ENCODE data around the gene CLEC2D. TPM values are rescaled to one million over a fixed set of nuclear protein-coding genes. Genes with fewer than 3 reads are reported as not detected.
"Not testable (repeated sequence)": the region's sequence is repeated elsewhere in the genome, so short reads cannot be mapped to it uniquely, and the experiment has no call there.

The CLEC2D gene
- polyA plus RNA-seq, 3 donors = 11.3 to 24.4 (median 12.7) TPM

- no peak for DNase-seq (ENCODE audit: extremely low read depth in 1 of 11, low read depth in 9 of 11, low spot score in 4 of 11)
Observed at GRCh38 chr12:9717070-9717925, 47.8 kb downstream of the CLEC2D start.

- no peak for DNase-seq (ENCODE audit: extremely low read depth in 1 of 11, low read depth in 9 of 11, low spot score in 4 of 11)
Observed at GRCh38 chr12:9718968-9719367, 49.5 kb downstream of the CLEC2D start.

GRCh38 chr12:9719790-9720189 is 50.3 kb downstream of the CLEC2D start:
- no peak for DNase-seq (ENCODE audit: extremely low read depth in 1 of 11, low read depth in 9 of 11, low spot score in 4 of 11)

- DNase-seq (ENCODE audit: extremely low read depth in 1 of 11, low read depth in 9 of 11, low spot score in 4 of 11) = no peak
Observed at GRCh38 chr12:9721394-9722092, 52.0 kb downstream of the CLEC2D start.

GRCh38 chr12:9724023-9724422 is 54.5 kb downstream of the CLEC2D start:
- no peak for DNase-seq (ENCODE audit: extremely low read depth in 1 of 11, low read depth in 9 of 11, low spot score in 4 of 11)

GRCh38 chr12:9725213-9725870 is 55.8 kb downstream of the CLEC2D start:
- no peak for DNase-seq (ENCODE audit: extremely low read depth in 1 of 11, low read depth in 9 of 11, low spot score in 4 of 11)

- no peak for DNase-seq (ENCODE audit: extremely low read depth in 1 of 11, low read depth in 9 of 11, low spot score in 4 of 11)
Observed at GRCh38 chr12:9727813-9728212, 58.3 kb downstream of the CLEC2D start.

GRCh38 chr12:9729082-9729481 is 59.6 kb downstream of the CLEC2D start:
- no peak for DNase-seq (ENCODE audit: extremely low read depth in 1 of 11, low read depth in 9 of 11, low spot score in 4 of 11)

GRCh38 chr12:9730011-9730410 is 60.5 kb downstream of the CLEC2D start:
- DNase-seq (ENCODE audit: extremely low read depth in 1 of 11, low read depth in 9 of 11, low spot score in 4 of 11) = no peak

- DNase-seq (ENCODE audit: extremely low read depth in 1 of 11, low read depth in 9 of 11, low spot score in 4 of 11) = no peak
Observed at GRCh38 chr12:9730591-9730990, 61.1 kb downstream of the CLEC2D start.

- no peak for DNase-seq (ENCODE audit: extremely low read depth in 1 of 11, low read depth in 9 of 11, low spot score in 4 of 11)
Observed at GRCh38 chr12:9731393-9731792, 61.9 kb downstream of the CLEC2D start.

GRCh38 chr12:9731797-9732196 is 62.3 kb downstream of the CLEC2D start:
- DNase-seq (ENCODE audit: extremely low read depth in 1 of 11, low read depth in 9 of 11, low spot score in 4 of 11) = no peak

GRCh38 chr12:9732921-9733461 is 63.5 kb downstream of the CLEC2D start, which contains the start of gene CLECL1:
Gene CLECL1 (minus strand): TSS chr12:9733097.
- DNase-seq (ENCODE audit: extremely low read depth in 1 of 11, low read depth in 9 of 11, low spot score in 4 of 11) = no peak

- no peak for DNase-seq (ENCODE audit: extremely low read depth in 1 of 11, low read depth in 9 of 11, low spot score in 4 of 11)
Observed at GRCh38 chr12:9735601-9736000, 66.1 kb downstream of the CLEC2D start.

GRCh38 chr12:9736936-9737705 is 67.6 kb downstream of the CLEC2D start:
- DNase-seq (ENCODE audit: extremely low read depth in 1 of 11, low read depth in 9 of 11, low spot score in 4 of 11) = no peak

- DNase-seq (ENCODE audit: extremely low read depth in 1 of 11, low read depth in 9 of 11, low spot score in 4 of 11) = not testable (repeated sequence)
Observed at GRCh38 chr12:9738905-9739304, 69.4 kb downstream of the CLEC2D start.

GRCh38 chr12:9739404-9740105 is 70.0 kb downstream of the CLEC2D start:
- not testable (repeated sequence) for DNase-seq (ENCODE audit: extremely low read depth in 1 of 11, low read depth in 9 of 11, low spot score in 4 of 11)

- no peak for DNase-seq (ENCODE audit: extremely low read depth in 1 of 11, low read depth in 9 of 11, low spot score in 4 of 11)
Observed at GRCh38 chr12:9740106-9740750, 70.7 kb downstream of the CLEC2D start.

Measured in renal cortex interstitium (tissue), 11 donors.